Ovary (tissue), 9 donors: ENCODE measurements around the gene SMYD1. TPM values are rescaled to one million over a fixed set of nuclear protein-coding genes. Genes with fewer than 3 reads are reported as not detected.

Experiments used
- DNase-seq, 5 donors: peaks; one replicate each; pipeline ENCODE4 v3.0.0-alpha.2; 2019 to 2020
- H3K27ac ChIP-seq, 2 donors: fragments of 200-600 bp; one replicate each; pipeline versions ENCODE4 v1.5.1 to v1.8.0; 2019 to 2022
- H3K27me3 ChIP-seq: fragments of 200-600 bp; one replicate; pipeline ENCODE4 v1.8.0; 2022
- H3K36me3 ChIP-seq: fragments of 200-600 bp; sonication (generic); one replicate; pipeline ENCODE4 v1.5.1; 2019
- H3K4me1 ChIP-seq: one replicate; pipeline ENCODE4 v1.8.1; 2013; ENCODE audit warnings: mild to moderate bottlenecking, moderate library complexity; ENCODE audit not compliant: insufficient read depth
- H3K4me3 ChIP-seq: fragments of 200-600 bp; sonication (generic); one replicate; pipeline ENCODE4 v1.5.1; 2017
- H3K9me3 ChIP-seq, 2 donors: fragments of 200-600 bp in 1 of 2; sonication (generic) in 1 of 2; one replicate each; pipeline versions ENCODE4 v1.5.1 to v1.8.1; 2013 to 2019; ENCODE audit warnings: mild to moderate bottlenecking in 1 of 2, moderate library complexity in 1 of 2
- CTCF ChIP-seq, 3 donors: fragments of 450-650 bp in 2 of 3; fragments of 200-600 bp in 1 of 3; IDR thresholded peaks; one replicate each; pipeline versions ENCODE4 v1.5.1 to v1.8.0; 2016 to 2022; ENCODE audit warnings: antibody characterized with exemption in 3 of 3, mild to moderate bottlenecking in 1 of 3
- EP300 ChIP-seq: sonication (generic); formaldehyde crosslinking; IDR thresholded peaks from one replicate; pipeline ENCODE4 v1.6.1; 2017; ENCODE audit warnings: antibody characterized with exemption
- POLR2A ChIP-seq: fragments of 450-650 bp; IDR thresholded peaks from one replicate; pipeline ENCODE4 v1.6.1; 2017; ENCODE audit warnings: antibody characterized with exemption, mild to moderate bottlenecking, moderate library complexity
- WGBS, 3 donors: extraction: QIAGEN DNeasy Blood & Tissue Kit in 1 of 3; methylation state at CpG; one replicate each; pipeline versions ENCODE4 v1.1.5 to v1.1.7; 2013 to 2017; 5-methylcytosine and 5-hydroxymethylcytosine counted together
- intact Hi-C, 4 donors: fragments of 100-400 bp; cut with DNase I; formaldehyde crosslinking; loops; one replicate each; pipeline versions ENCODE4 v1.11.0 to v1.15.1; 2022 to 2023
- polyA plus RNA-seq, 2 donors: library from polyadenylated mRNA; stranded (reverse); fragments of 200-250 nt in 1 of 2; fragments of 350-450 nt in 1 of 2; fragmentation: Illumina TruSeq in 1 of 2; extraction: RNeasy Lipid Tissue Mini Kit (QIAGEN cat#74804) in 1 of 2; gene quantifications; one replicate each; pipeline ENCODE4 v1.2.3, GENCODE V29; 2013 to 2014
- total RNA-seq, 7 donors: library from RNA; depleted of rRNA in 2 of 7; stranded (reverse); fragments of >200 nt in 2 of 7; fragmentation: NEBNext Ultra II Directional in 3 of 7; extraction: Animal tissue kit (Norgen Biotek cat#: 25700) in 3 of 7; gene quantifications; one replicate each; pipeline versions ENCODE4 v1.1.0 to v1.2.4, GENCODE V29; 2016 to 2023
- donor health status: DM: no; HTN: no; CAD: no; lungs with moderate emphysema.
- donor health status: DM: no; HTN: no; CAD: no.
- donor health status: Bipolar disorder and iron deficiency.
- donor health status: DM: yes; HTN: yes; CAD: no.
- donor health status: DM: no; HTN: no; CAD: no.
- donor health status: DM: yes; HTN: yes; CAD: no.

The SMYD1 gene
- total and polyA plus RNA-seq, 9 donors, result 0.05 to 0.10 TPM; not detected in 7

- Histone ChIP-seq H3K36me3 (no peaks in the 10 kb centered on the region), H3K27me3 (no peaks in the 10 kb centered on the region), H3K27ac (no peak overlapping the region), H3K9me3 (no peaks in the 10 kb centered on the region), H3K4me1 (peaks cover 3% of the 10 kb centered on the region), H3K4me3 (no peak overlapping the region)
- no peak for DNase-seq
- TF ChIP-seq EP300 (no peak), CTCF (IDR thresholded peaks at IDR 0.05) (no peak), POLR2A (no peak)
- WGBS, 3 donors, result 80 to 89% (median 88%) methylated on average over 3 of the region's 3 CpGs
- intact Hi-C loops, result no loop called here
Measured at GRCh38 chr2:88048541-88048940, 19.1 kb upstream of the SMYD1 start.

- Histone ChIP-seq H3K36me3 (no peaks in the 10 kb centered on the region), H3K27ac (no peak overlapping the region), H3K4me3 (no peak overlapping the region), H3K9me3 (no peaks in the 10 kb centered on the region), H3K4me1 (peaks cover 5% of the 10 kb centered on the region), H3K27me3 (no peaks in the 10 kb centered on the region)
- intact Hi-C loops, result loop anchor here in 1 of 4 donors (10.0 kb wide), 1 partner anchor 115 kb away; no protein-coding TSS in a partner anchor
- TF ChIP-seq EP300 (no peak), POLR2A (no peak), CTCF (IDR thresholded peaks at IDR 0.05) (no peak)
- DNase-seq, result no peak
- WGBS, 3 donors, result 73 to 79% (median 78%) methylated on average over 1 of the region's 1 CpG
Measured at GRCh38 chr2:88049622-88050021, 18.0 kb upstream of the SMYD1 start.

- TF ChIP-seq EP300 (no peak), POLR2A (no peak), CTCF (IDR thresholded peaks at IDR 0.05) (no peak)
- 73 to 86% (median 82%) methylated on average over 2 of the region's 2 CpGs for WGBS, 3 donors
- intact Hi-C loops, result loop anchor here in 1 of 4 donors (10.0 kb wide), 1 partner anchor 113 kb away; no protein-coding TSS in a partner anchor
- no peaks in the 10 kb centered on the region for H3K9me3 ChIP-seq
- no peak overlapping the region for H3K4me3 ChIP-seq
- no peaks in the 10 kb centered on the region for H3K36me3 ChIP-seq
- no peaks in the 10 kb centered on the region for H3K27me3 ChIP-seq
- peaks cover 7% of the 10 kb centered on the region for H3K4me1 ChIP-seq
- no peak for DNase-seq
- H3K27ac ChIP-seq, result no peak overlapping the region
Measured at GRCh38 chr2:88051792-88052191, 15.8 kb upstream of the SMYD1 start.

GRCh38 chr2:88053296-88053695, 14.3 kb upstream of the SMYD1 start:
- no peak for TF ChIP-seq EP300
- no peak for TF ChIP-seq CTCF (IDR thresholded peaks at IDR 0.05)
- TF ChIP-seq POLR2A, result no peak
- Histone ChIP-seq H3K27me3 (no peaks in the 10 kb centered on the region), H3K36me3 (no peaks in the 10 kb centered on the region), H3K4me1 (peaks cover 7% of the 10 kb centered on the region), H3K9me3 (no peaks in the 10 kb centered on the region), H3K4me3 (no peak overlapping the region), H3K27ac (peak overlapping the region in 1 of 2 donors; percentile 14)
- intact Hi-C loops, result loop anchor here in 1 of 4 donors (10.0 kb wide), 1 partner anchor 112 kb away; no protein-coding TSS in a partner anchor
- peak in 1 of 5 donors; percentile 34 for DNase-seq
- 2 to 3% (median 2%) methylated on average over 1 of the region's 1 CpG for WGBS, 3 donors
